ENCODE measurements around the gene RAPGEF1.

- TF ChIP-seq TAF1 (IDR thresholded peaks at IDR 0.05; ENCODE audit: low read depth, low read length) (no peak), POLR2AphosphoS5 (IDR thresholded peaks at IDR 0.05; ENCODE audit: low read depth, low read length) (no peak), POLR2A (IDR thresholded peaks at IDR 0.05; ENCODE audit: low read depth, low read length) (no peak)
These were observed 8.6 kb upstream of the RAPGEF1 start for GRCh38 chr9:131748411-131748955.
